ENCODE data around the gene PRKD2.
"Not testable (repeated sequence)": the region's sequence is repeated elsewhere in the genome, so short reads cannot be mapped to it uniquely, and the experiment has no call there.

- not testable (repeated sequence) for TF ChIP-seq CTCF, POLR2A (IDR thresholded peaks at IDR 0.05)
These were observed 44.0 kb upstream of the PRKD2 start for GRCh38 chr19:46760897-46761296.
